GM20000 (cell line): Measurements from ENCODE around the gene OSGIN1.

Experiments used
- DNase-seq: peaks from one replicate; pipeline ENCODE4 v3.0.0; 2012; ENCODE audit warnings: low spot score
- TF ChIP-seq, protein P1 (sequence below): IDR thresholded peaks from 2 replicates; pipeline ENCODE4 v1.5.1; 2012; ENCODE audit warnings: mild to moderate bottlenecking, control low read depth; ENCODE audit errors: extremely low read depth, missing control alignments

OSGIN1 gene

GRCh38 chr16:83963277-83964119 lies 10.5 kb downstream of the OSGIN1 start:
- no peak for DNase-seq
- TF ChIP-seq, protein P1, sequence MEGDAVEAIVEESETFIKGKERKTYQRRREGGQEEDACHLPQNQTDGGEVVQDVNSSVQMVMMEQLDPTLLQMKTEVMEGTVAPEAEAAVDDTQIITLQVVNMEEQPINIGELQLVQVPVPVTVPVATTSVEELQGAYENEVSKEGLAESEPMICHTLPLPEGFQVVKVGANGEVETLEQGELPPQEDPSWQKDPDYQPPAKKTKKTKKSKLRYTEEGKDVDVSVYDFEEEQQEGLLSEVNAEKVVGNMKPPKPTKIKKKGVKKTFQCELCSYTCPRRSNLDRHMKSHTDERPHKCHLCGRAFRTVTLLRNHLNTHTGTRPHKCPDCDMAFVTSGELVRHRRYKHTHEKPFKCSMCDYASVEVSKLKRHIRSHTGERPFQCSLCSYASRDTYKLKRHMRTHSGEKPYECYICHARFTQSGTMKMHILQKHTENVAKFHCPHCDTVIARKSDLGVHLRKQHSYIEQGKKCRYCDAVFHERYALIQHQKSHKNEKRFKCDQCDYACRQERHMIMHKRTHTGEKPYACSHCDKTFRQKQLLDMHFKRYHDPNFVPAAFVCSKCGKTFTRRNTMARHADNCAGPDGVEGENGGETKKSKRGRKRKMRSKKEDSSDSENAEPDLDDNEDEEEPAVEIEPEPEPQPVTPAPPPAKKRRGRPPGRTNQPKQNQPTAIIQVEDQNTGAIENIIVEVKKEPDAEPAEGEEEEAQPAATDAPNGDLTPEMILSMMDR, result no peak

GRCh38 chr16:83964684-83965443 lies 11.8 kb downstream of the OSGIN1 start:
- DNase-seq, result no peak
- TF ChIP-seq, protein P1, result no peak

DNA sequence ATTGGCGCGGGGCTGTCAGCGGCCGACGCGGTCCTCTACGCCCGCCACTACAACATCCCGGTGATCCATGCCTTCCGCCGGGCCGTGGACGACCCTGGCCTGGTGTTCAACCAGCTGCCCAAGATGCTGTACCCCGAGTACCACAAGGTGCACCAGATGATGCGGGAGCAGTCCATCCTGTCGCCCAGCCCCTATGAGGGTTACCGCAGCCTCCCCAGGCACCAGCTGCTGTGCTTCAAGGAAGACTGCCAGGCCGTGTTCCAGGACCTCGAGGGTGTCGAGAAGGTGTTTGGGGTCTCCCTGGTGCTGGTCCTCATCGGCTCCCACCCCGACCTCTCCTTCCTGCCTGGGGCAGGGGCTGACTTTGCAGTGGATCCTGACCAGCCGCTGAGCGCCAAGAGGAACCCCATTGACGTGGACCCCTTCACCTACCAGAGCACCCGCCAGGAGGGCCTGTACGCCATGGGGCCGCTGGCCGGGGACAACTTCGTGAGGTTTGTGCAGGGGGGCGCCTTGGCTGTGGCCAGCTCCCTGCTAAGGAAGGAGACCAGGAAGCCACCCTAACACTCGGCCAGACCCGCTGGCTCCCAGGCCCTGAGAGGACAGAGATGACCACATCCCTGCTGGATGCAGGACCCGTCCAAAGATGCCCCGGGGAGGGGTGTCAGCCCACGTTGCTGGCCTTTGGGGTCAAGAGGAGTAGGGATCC lies 12.6 kb downstream of the OSGIN1 start:
- TF ChIP-seq, protein P1, result no peak
- DNase-seq, result no peak

- DNase-seq, result no peak
- TF ChIP-seq, protein P1, result no peak
Observed at GRCh38 chr16:83966153-83966696, 13.2 kb downstream of the OSGIN1 start.

DNA sequence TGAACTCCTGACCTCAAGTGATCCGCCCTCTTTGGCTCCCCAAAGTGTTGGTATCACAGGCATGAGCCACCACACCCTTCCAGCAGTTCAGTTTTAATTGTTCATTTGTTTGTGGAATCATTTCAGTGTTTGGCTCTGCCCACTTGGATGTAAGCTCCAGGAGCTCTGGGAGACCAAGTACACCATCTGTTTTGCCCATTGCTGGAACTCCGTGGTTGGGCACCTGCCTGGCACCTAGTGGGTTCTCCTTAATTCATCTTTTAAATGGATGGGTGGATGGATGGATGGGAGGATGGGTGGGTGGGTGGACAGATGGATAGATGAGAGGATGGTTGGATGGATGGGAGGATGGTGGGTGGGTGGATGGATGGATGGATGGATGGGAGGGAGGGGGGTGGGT lies 14.1 kb downstream of the OSGIN1 start:
- TF ChIP-seq, protein P1, result no peak
- no peak for DNase-seq

DNA sequence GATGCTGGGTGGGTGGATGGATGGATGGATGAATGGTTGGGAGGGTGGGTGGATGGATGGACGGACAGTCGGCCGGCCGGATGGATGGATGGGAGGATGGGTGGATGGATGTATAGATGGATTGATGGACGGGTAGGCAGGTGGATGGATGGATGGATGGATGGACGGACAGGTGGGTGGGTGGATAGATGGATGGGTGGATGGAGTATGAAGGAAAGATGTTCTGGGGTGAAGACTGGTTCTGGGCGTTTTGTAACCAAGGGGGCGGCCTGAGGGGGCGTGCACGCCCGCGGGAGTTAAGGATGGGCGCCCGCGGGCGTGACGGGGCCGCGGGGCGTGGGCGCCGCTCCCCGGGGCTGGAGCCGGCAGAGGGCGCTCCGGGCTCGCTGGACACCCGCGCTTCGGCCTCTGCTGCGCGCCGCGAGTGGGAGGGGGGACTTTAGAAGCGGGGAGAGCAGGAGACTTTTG lies 14.8 kb downstream of the OSGIN1 start, which contains the start of gene NECAB2:
Gene NECAB2, plus strand, starts transcription at position 407 of the 468 bp plus-strand sequence. CDS start 405 bp downstream, outside the sequence.
- peak; percentile 91 for DNase-seq

More for the DNA sequence above, 14.8 kb downstream of the OSGIN1 start, which contains the start of gene NECAB2:
- TF ChIP-seq, protein P1, result peak; percentile 69
